Spleen (tissue), 13 donors: Measurements from ENCODE around the gene OR10W1. TPM values are rescaled to one million over a fixed set of nuclear protein-coding genes. Genes with fewer than 3 reads are reported as not detected.

ENCODE experiments used
- DNase-seq: peaks from one replicate; pipeline ENCODE4 v3.0.0-alpha.2; 2020
- H3K27ac ChIP-seq, 8 donors: fragments of 200-600 bp; sonication (generic) in 7 of 8; 1 replicate in 4 of 8; 2 replicates in 4 of 8; pipeline versions ENCODE4 v1.5.0 to v1.8.0; 2016 to 2021; ENCODE audit warnings: inconsistent platforms in 4 of 8, mild to moderate bottlenecking in 4 of 8, moderate library complexity in 1 of 8
- H3K27me3 ChIP-seq, 7 donors: fragments of 200-600 bp; sonication (generic) in 6 of 7; replicated peaks in 1 of 7; 1 replicate in 4 of 7; 2 replicates in 3 of 7; pipeline versions ENCODE4 v1.5.0 to v1.8.0; 2016 to 2021; ENCODE audit warnings: inconsistent platforms in 3 of 7, mild to moderate bottlenecking in 1 of 7
- H3K36me3 ChIP-seq, 6 donors: fragments of 200-600 bp; sonication (generic) in 5 of 6; 1 replicate in 4 of 6; 2 replicates in 2 of 6; pipeline versions ENCODE4 v1.5.0 to v1.8.0; 2016 to 2021; ENCODE audit warnings: inconsistent platforms in 2 of 6
- H3K4me1 ChIP-seq, 6 donors: fragments of 200-600 bp; sonication (generic) in 5 of 6; 1 replicate in 3 of 6; 2 replicates in 3 of 6; pipeline versions ENCODE4 v1.5.0 to v1.8.0; 2016 to 2021; ENCODE audit warnings: inconsistent platforms in 3 of 6
- H3K4me3 ChIP-seq, 8 donors: fragments of 200-600 bp; sonication (generic) in 7 of 8; 1 replicate in 4 of 8; 2 replicates in 4 of 8; pipeline versions ENCODE4 v1.5.0 to v1.8.0; 2016 to 2021; ENCODE audit warnings: inconsistent platforms in 4 of 8, mild to moderate bottlenecking in 4 of 8, moderate library complexity in 2 of 8
- H3K9me3 ChIP-seq, 8 donors: fragments of 200-600 bp; sonication (generic) in 7 of 8; 1 replicate in 4 of 8; 2 replicates in 4 of 8; pipeline versions ENCODE4 v1.5.0 to v1.8.0; 2016 to 2021; ENCODE audit warnings: inconsistent platforms in 4 of 8
- CTCF ChIP-seq, 11 experiments: fragments of 200-600 bp in 7 of 11; fragments of 450-650 bp in 4 of 11; sonication (generic) in 4 of 11; IDR thresholded peaks in 8 of 11; conservative IDR thresholded peaks in 3 of 11; 1 replicate in 7 of 11; 2 replicates in 4 of 11; pipeline versions ENCODE4 v1.4.0 to v1.8.0; 2016 to 2021; ENCODE audit warnings: antibody characterized with exemption in 11 of 11, inconsistent platforms in 4 of 11, mild to moderate bottlenecking in 1 of 11
- POLR2A ChIP-seq, 3 donors: fragments of 450-650 bp; IDR thresholded peaks; one replicate each; pipeline ENCODE4 v1.5.1; 2017; ENCODE audit warnings: antibody characterized with exemption in 3 of 3, mild to moderate bottlenecking in 1 of 3
- POLR2AphosphoS5 ChIP-seq, 3 donors: sonication (generic); formaldehyde crosslinking; IDR thresholded peaks; one replicate each; pipeline ENCODE4 v1.5.1; 2017; ENCODE audit warnings: antibody characterized with exemption in 3 of 3
- WGBS, 5 donors: extraction: QIAGEN DNeasy Blood & Tissue Kit in 3 of 5; methylation state at CpG; one replicate each; pipeline versions ENCODE4 v1.1.5 to v1.1.7; 2013 to 2018; 5-methylcytosine and 5-hydroxymethylcytosine counted together
- intact Hi-C: fragments of 100-400 bp; cut with DNase I; formaldehyde crosslinking; loops from one replicate; pipeline ENCODE4 v1.15.0; 2023; ENCODE audit warnings: low total_unique reads
- long read RNA-seq, 2 donors: transcript quantifications; one replicate each; lab custom pipeline, GENCODE V29; 2026
- polyA plus RNA-seq, 3 donors: library from polyadenylated mRNA; stranded (reverse); fragments of 200-250 nt; gene quantifications; one replicate each; pipeline ENCODE4 v1.2.1, GENCODE V29; 2013
- total RNA-seq, 7 donors: library from RNA; depleted of rRNA in 3 of 7; stranded (reverse); fragments of >200 nt in 3 of 7; fragmentation: NEBNext Ultra II Directional in 4 of 7; extraction: Animal tissue kit (Norgen Biotek cat#: 25700) in 4 of 7; gene quantifications; one replicate each; pipeline versions ENCODE4 v1.1.0 to v1.2.1, GENCODE V29; 2016 to 2021
- donor health status: healthy with polysubstance abuse.
- donor health status: DM: no; HTN: no; CAD: no; lungs with moderate emphysema.
- donor health status: DM: no; HTN: no; CAD: no.
- donor health status: Bipolar disorder and iron deficiency.
- donor health status: healthy.
- donor health status: DM: no; HTN: no; CAD: no.
- donor health status: DM: yes; HTN: yes; CAD: no.

OR10W1 gene
- total RNA-seq (not detected), polyA plus RNA-seq (not detected)
- long read RNA-seq, donor 1 = 0 reads
- long read RNA-seq, donor 2 = 0 reads

- Histone ChIP-seq H3K27me3 (peaks cover 0 to 5% (median 0%) of the 10 kb centered on the region in 7 donors), H3K4me1 (no peaks in the 10 kb centered on the region), H3K27ac (no peak within 1 kb of the TSS), H3K36me3 (no peaks in the 10 kb centered on the region), H3K4me3 (no peak within 1 kb of the TSS), H3K9me3 (peaks cover 0 to 6% (median 2%) of the 10 kb centered on the region in 8 donors)
- 83 to 96% (median 92%) methylated on average over 2 of the region's 2 CpGs for WGBS, 5 donors
- intact Hi-C loops = no loop called here
- no peak for TF ChIP-seq CTCF (IDR thresholded peaks at IDR 0.05 in 8 of 11, conservative IDR thresholded peaks at IDR 0.05 in 3 of 11)
- TF ChIP-seq POLR2AphosphoS5 (IDR thresholded peaks at IDR 0.05) = no peak
- no peak for TF ChIP-seq POLR2A (IDR thresholded peaks at IDR 0.05)
- no peak for DNase-seq
Observed at GRCh38 chr11:58268142-58268541, at the start of gene OR10W1. TSS of gene OR10W1 (minus strand) at chr11:58268260. CDS start at chr11:58267858, 402 bp downstream.

GRCh38 chr11:58316142-58316541, 48.1 kb upstream of the OR10W1 start:
- H3K27ac ChIP-seq = no peak overlapping the region
- peaks cover 0 to 5% (median 0%) of the 10 kb centered on the region in 7 donors for H3K27me3 ChIP-seq
- TF ChIP-seq POLR2A (IDR thresholded peaks at IDR 0.05) = no peak
- no peak for TF ChIP-seq CTCF (IDR thresholded peaks at IDR 0.05 in 8 of 11, conservative IDR thresholded peaks at IDR 0.05 in 3 of 11)
- TF ChIP-seq POLR2AphosphoS5 (IDR thresholded peaks at IDR 0.05) = no peak
- DNase-seq = no peak
- H3K36me3 ChIP-seq = no peaks in the 10 kb centered on the region
- intact Hi-C loops = no loop called here
- peaks cover 0 to 4% (median 0%) of the 10 kb centered on the region in 8 donors for H3K9me3 ChIP-seq
- 71 to 84% (median 74%) methylated on average over 2 of the region's 2 CpGs for WGBS, 5 donors
- H3K4me1 ChIP-seq = no peaks in the 10 kb centered on the region
- H3K4me3 ChIP-seq = no peak overlapping the region

GRCh38 chr11:58301576-58301975, 33.5 kb upstream of the OR10W1 start:
- Histone ChIP-seq H3K4me3 (no peak overlapping the region), H3K27me3 (no peaks in the 10 kb centered on the region), H3K27ac (no peak overlapping the region), H3K36me3 (no peaks in the 10 kb centered on the region), H3K9me3 (no peaks in the 10 kb centered on the region), H3K4me1 (no peaks in the 10 kb centered on the region)
- WGBS, 5 donors = 86 to 98% (median 95%) methylated on average over 2 of the region's 2 CpGs
- DNase-seq = no peak
- TF ChIP-seq CTCF (IDR thresholded peaks at IDR 0.05 in 8 of 11, conservative IDR thresholded peaks at IDR 0.05 in 3 of 11) (no peak), POLR2AphosphoS5 (IDR thresholded peaks at IDR 0.05) (no peak), POLR2A (IDR thresholded peaks at IDR 0.05) (no peak)
- intact Hi-C loops = no loop called here

GRCh38 chr11:58292017-58292416, 24.0 kb upstream of the OR10W1 start:
- Histone ChIP-seq H3K27me3 (peaks cover 0 to 8% (median 0%) of the 10 kb centered on the region in 7 donors), H3K27ac (no peak overlapping the region), H3K4me3 (no peak overlapping the region), H3K9me3 (no peaks in the 10 kb centered on the region), H3K36me3 (no peaks in the 10 kb centered on the region), H3K4me1 (no peaks in the 10 kb centered on the region)
- WGBS, 5 donors = 67 to 94% (median 89%) methylated on average over 21 of the region's 21 CpGs
- DNase-seq = no peak
- TF ChIP-seq POLR2AphosphoS5 (IDR thresholded peaks at IDR 0.05) = no peak
- no peak for TF ChIP-seq POLR2A (IDR thresholded peaks at IDR 0.05)
- TF ChIP-seq CTCF (IDR thresholded peaks at IDR 0.05 in 8 of 11, conservative IDR thresholded peaks at IDR 0.05 in 3 of 11) = no peak
- intact Hi-C loops = no loop called here
